ENCODE measurements around the gene SLC5A6. TPM values are rescaled to one million over a fixed set of nuclear protein-coding genes. Genes with fewer than 3 reads are reported as not detected.

The SLC5A6 gene
- polyA plus RNA-seq, 3 donors: 8.1 to 21.7 (median 10.2) TPM

- Histone ChIP-seq H3K4me1 (ENCODE audit: control insufficient read depth in 1 of 2, insufficient read depth in 2 of 2, low read length in 2 of 2) (no peaks in the 10 kb centered on the region), H3K27ac (ENCODE audit: low read depth in 1 of 2, low read length in 2 of 2) (no peak overlapping the region), H3K4me3 (replicated peaks in 1 of 3; ENCODE audit: low read depth in 2 of 3, low read length in 3 of 3) (no peak overlapping the region), H2AFZ (ENCODE audit: insufficient read depth, low read depth, low read length, poor library complexity, severe bottlenecking) (no peak overlapping the region), H3K4me2 (replicated peaks; ENCODE audit: extremely low read depth, low read length, poor library complexity, severe bottlenecking) (no peak overlapping the region), H3K9me3 (replicated peaks in 1 of 2; ENCODE audit: control insufficient read depth in 1 of 2, insufficient read depth in 1 of 2, low read length in 2 of 2) (no peaks in the 10 kb centered on the region), H3K9ac (ENCODE audit: insufficient read depth, low read length, poor library complexity, severe bottlenecking) (no peak overlapping the region), H3K27me3 (ENCODE audit: control insufficient read depth in 2 of 2, insufficient read depth in 2 of 2, low read length in 2 of 2) (peaks cover 0 to 4% of the 10 kb centered on the region in 2 donors), H3K36me3 (replicated peaks in 1 of 2; ENCODE audit: control insufficient read depth in 1 of 2, insufficient read depth in 2 of 2, low read length in 2 of 2) (no peaks in the 10 kb centered on the region), H3K79me2 (ENCODE audit: insufficient read depth, low read length) (no peaks in the 10 kb centered on the region), H4K20me1 (ENCODE audit: insufficient read depth, low read length) (no peaks in the 10 kb centered on the region)
- no peak for DNase-seq
- TF ChIP-seq CTCF (IDR thresholded peaks at IDR 0.05): no peak
- no peak overlapping the region for H3K27ac Mint-ChIP-seq
- no peak overlapping the region for H3K4me3 Mint-ChIP-seq
- peaks cover 14 to 47% (median 26%) of the 10 kb centered on the region in 3 donors for H3K27me3 Mint-ChIP-seq (ENCODE audit: low read depth in 3 of 3)
- H3K4me1 Mint-ChIP-seq: peaks cover 3% of the 10 kb centered on the region
- whole genome bisulfite sequencing (ENCODE audit: insufficient coverage): 89% methylated on average over 12 of the region's 13 CpGs
- H3K36me3 Mint-ChIP-seq: no peaks in the 10 kb centered on the region
- intact Hi-C loops (cut with micrococcal nuclease): no loop called here
- no peaks in the 10 kb centered on the region for H3K9me3 Mint-ChIP-seq
These were observed 39.7 kb upstream of the SLC5A6 start for GRCh38 chr2:27251766-27252165.

DNA sequence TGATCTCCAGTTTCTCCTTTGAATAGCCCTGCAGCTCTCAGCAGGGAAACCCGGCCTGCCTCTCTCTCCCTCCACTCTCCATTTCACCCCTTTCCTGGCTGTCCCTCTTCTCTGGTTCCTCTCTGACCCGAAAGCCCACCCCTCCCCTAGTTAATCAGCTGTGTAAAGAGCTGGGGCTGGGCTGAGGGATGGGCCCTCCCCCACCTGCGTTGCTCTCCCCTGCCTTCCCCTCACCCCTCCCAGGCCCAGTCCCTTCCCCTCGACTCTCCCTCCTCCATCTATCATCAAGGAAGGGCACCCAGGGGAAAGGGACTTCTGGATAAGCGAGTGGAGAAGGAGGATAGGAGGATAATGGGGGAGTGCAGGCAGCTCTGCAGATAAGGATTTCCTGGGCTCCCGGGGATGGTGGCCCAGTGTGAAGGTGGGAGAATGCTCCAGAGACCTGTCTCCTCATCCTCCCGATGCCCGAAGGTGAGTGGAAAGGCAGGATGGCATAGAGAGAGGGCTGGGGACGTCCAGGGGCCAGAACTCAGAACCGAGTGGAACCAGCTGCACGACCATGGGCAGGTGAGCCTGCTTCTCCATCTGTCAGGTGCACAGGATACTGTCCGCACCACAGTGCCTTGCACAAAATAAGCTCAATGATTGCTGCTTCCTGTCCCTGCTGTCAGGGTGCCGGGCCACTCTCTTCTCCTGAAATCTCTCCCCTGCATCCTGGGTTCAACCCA is 38.7 kb upstream of the SLC5A6 start:
- peak overlapping the region in 2 of 7 donors; percentile 38 to 46 for H3K27ac Mint-ChIP-seq
- Histone ChIP-seq H3K9me3 (replicated peaks in 1 of 2; ENCODE audit: control insufficient read depth in 1 of 2, insufficient read depth in 1 of 2, low read length in 2 of 2) (no peaks in the 10 kb centered on the region), H3K36me3 (replicated peaks in 1 of 2; ENCODE audit: control insufficient read depth in 1 of 2, insufficient read depth in 2 of 2, low read length in 2 of 2) (no peaks in the 10 kb centered on the region), H2AFZ (ENCODE audit: insufficient read depth, low read depth, low read length, poor library complexity, severe bottlenecking) (peak overlapping the region; percentile 51), H4K20me1 (ENCODE audit: insufficient read depth, low read length) (no peaks in the 10 kb centered on the region), H3K4me3 (replicated peaks in 1 of 3; ENCODE audit: low read depth in 2 of 3, low read length in 3 of 3) (no peak overlapping the region), H3K4me1 (ENCODE audit: control insufficient read depth in 1 of 2, insufficient read depth in 2 of 2, low read length in 2 of 2) (no peaks in the 10 kb centered on the region), H3K4me2 (replicated peaks; ENCODE audit: extremely low read depth, low read length, poor library complexity, severe bottlenecking) (no peak overlapping the region), H3K79me2 (ENCODE audit: insufficient read depth, low read length) (no peaks in the 10 kb centered on the region), H3K27ac (ENCODE audit: low read depth in 1 of 2, low read length in 2 of 2) (no peak overlapping the region), H3K9ac (ENCODE audit: insufficient read depth, low read length, poor library complexity, severe bottlenecking) (no peak overlapping the region), H3K27me3 (ENCODE audit: control insufficient read depth in 2 of 2, insufficient read depth in 2 of 2, low read length in 2 of 2) (peaks cover 0 to 4% of the 10 kb centered on the region in 2 donors)
- H3K4me3 Mint-ChIP-seq: no peak overlapping the region
- no peak for DNase-seq
- intact Hi-C loops (cut with micrococcal nuclease): no loop called here
- TF ChIP-seq CTCF (IDR thresholded peaks at IDR 0.05): no peak
- peaks cover 3% of the 10 kb centered on the region for H3K4me1 Mint-ChIP-seq
- H3K27me3 Mint-ChIP-seq (ENCODE audit: low read depth in 3 of 3): peaks cover 10 to 38% (median 22%) of the 10 kb centered on the region in 3 donors
- H3K36me3 Mint-ChIP-seq: no peaks in the 10 kb centered on the region
- WGBS (ENCODE audit: insufficient coverage): 89% methylated on average over 7 of the region's 13 CpGs
- H3K9me3 Mint-ChIP-seq: no peaks in the 10 kb centered on the region

All from CD14-positive monocyte (primary cell).